CD4-positive, alpha-beta T cell treated with Interleukin-10 for 1 hour (primary cell): ENCODE data around the gene HS3ST1.
A peak's percentile ranks its signal among the peaks of the same experiment; 100 is the strongest.

Experiments used
- DNase-seq: peaks from one replicate; pipeline ENCODE4 v3.0.0-alpha.2; 2020

The HS3ST1 gene

DNA sequence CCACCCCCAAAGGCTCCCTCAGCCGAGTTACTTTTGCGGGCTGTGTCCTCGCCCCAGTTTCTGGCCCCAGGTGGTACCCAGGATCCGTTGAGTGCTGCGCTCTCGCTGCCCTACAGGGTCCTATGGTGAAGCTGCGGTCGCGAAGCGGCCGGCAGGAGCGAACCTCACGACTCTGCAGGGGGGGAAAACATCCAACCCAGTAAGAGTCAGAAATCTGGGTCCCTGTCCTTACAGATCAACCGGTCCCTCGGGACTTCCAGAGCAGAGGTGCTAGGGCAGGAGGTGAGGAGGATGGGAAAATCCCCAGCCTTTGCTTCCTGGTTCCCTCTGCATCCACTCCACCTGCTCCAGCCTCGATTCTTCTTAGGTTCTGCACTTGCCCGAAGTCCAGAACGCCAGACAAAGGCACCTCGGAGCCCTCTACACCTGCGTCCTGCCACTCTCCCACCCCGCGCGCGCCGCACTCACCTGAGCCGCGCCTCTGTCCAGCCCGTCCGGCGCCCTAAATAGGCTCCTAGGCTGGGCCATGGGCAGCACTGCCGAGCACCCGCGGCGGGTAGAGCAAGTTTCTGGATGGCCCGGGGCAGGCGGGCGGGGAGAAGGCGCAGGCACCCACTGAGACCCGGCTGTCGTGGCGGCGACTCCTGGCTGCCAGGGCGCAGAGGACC lies at the start of gene HS3ST1:
Gene HS3ST1, minus strand, starts transcription at position 664 of the 668 bp plus-strand sequence. CDS start 28,889 bp downstream, outside the sequence.
- no peak for DNase-seq

- no peak for DNase-seq
These were observed 47.2 kb upstream of the HS3ST1 start for GRCh38 chr4:11475871-11476270.

GRCh38 chr4:11474146-11474545 lies 45.5 kb upstream of the HS3ST1 start:
- DNase-seq, result no peak

DNA sequence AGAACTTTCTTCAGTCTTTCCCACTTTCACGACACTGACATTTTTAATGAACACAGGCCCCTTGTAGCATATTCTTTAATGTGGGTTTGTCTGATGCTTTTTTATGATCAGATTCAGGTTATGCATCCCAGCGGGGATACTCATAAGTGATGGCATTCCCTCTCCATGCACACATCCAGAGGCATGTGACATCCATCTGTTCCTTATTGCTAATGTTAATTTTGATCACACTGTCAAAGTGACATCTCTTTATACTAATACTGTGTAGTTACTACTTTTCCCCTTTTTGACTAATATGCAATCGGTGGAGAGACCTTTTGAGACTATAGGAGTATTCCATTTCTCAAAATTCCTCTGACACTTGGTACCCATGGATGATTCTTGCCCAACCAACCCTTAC lies 43.8 kb upstream of the HS3ST1 start:
- DNase-seq, result no peak

GRCh38 chr4:11471618-11472017 lies 42.9 kb upstream of the HS3ST1 start:
- DNase-seq, result peak; percentile 80

GRCh38 chr4:11471046-11471441 lies 42.4 kb upstream of the HS3ST1 start:
- DNase-seq, result peak; percentile 7

GRCh38 chr4:11470438-11471045 lies 41.8 kb upstream of the HS3ST1 start:
- no peak for DNase-seq

DNA sequence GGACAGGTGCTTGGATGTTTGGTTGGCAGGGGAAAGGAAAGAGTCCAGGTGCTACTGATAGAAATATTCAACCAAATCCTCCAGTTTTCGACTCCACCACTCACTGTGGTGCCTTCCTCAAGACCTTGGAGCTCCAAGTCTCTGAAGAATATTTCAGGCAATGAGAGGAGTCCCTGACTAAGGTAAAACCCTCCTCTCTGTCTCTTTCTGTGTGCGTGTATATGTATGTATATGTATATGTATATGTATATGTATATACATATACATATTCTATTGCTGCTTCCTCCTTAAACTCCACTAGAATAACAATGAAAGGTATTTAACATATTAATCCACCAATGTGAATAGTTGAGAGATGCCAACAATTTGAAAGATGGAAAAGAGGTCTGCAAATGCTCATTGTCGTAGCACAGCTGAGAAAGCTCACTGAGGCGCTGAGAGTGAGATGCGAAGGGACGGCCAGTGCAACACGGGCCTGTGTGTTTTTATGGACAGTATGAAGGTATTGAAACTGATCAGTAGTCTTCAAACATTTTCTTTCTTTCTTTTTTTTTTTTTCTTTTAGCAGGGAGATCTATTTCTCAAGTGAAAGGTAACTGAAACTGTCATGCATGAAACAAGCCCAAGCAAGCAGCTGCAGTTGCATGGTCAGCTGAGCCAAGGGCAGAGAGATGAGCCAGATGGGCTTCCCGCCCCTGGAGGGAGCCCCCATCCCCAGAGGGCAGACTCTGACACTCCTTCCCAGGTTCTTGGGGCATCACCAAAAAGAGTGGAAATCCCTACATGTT lies 41.1 kb upstream of the HS3ST1 start:
- no peak for DNase-seq

GRCh38 chr4:11468901-11469300 lies 40.2 kb upstream of the HS3ST1 start:
- no peak for DNase-seq

- DNase-seq, result no peak
These were observed 39.2 kb upstream of the HS3ST1 start for GRCh38 chr4:11467931-11468330.

GRCh38 chr4:11463707-11464106 lies 35.0 kb upstream of the HS3ST1 start:
- no peak for DNase-seq

- no peak for DNase-seq
These were observed 27.7 kb upstream of the HS3ST1 start for GRCh38 chr4:11456401-11456800.

DNA sequence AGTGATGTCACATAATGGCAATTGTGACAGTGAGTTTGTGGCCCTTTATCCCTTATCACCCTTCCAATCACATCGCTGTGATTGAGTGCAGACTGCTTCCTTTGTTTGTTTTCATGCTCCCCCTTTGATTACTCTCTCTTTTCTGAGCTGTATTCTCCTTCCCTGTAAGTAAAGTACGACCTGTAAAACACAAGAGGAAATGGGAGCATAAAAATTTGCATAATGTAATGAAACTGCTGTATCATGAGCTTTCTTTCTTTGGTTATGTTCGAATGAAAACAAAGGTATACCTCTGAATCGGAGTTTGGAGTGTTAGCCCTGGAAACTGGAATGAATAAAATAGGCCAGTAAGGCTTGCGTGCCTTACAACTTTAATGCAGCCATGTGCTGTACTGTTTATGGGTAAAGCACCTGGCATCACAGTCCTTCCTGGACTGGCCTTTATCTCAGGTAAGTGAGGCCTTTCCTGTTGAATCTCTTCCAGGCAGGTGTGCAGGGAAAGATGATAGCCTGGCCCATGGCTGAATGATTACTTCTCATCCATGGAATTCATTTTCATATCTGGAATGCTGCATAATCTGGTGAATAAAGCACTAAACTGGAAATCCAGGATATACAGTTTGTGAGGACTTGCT lies 26.6 kb upstream of the HS3ST1 start:
- DNase-seq, result no peak

DNA sequence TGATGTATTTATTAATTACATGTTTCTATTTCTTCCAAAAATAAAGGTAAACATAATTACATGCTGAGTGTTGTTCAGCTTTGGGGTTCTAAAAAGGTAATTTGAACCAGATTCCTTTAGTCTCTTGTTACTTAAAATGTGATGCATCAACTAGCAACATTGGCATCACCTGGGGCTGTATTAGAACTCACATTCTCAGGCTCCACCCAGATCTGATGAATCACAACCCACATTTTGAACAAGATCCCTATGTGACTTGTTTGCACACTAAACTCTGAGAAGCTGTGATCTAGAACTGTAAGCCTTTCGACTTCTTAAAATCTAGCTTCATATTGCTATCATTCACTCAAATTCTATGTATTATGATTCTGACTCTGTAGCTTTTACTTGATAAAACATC lies 23.0 kb upstream of the HS3ST1 start:
- no peak for DNase-seq

GRCh38 chr4:11446155-11446811 lies 17.6 kb upstream of the HS3ST1 start:
- DNase-seq, result no peak

GRCh38 chr4:11441194-11441556 lies 12.5 kb upstream of the HS3ST1 start:
- DNase-seq, result no peak

DNA sequence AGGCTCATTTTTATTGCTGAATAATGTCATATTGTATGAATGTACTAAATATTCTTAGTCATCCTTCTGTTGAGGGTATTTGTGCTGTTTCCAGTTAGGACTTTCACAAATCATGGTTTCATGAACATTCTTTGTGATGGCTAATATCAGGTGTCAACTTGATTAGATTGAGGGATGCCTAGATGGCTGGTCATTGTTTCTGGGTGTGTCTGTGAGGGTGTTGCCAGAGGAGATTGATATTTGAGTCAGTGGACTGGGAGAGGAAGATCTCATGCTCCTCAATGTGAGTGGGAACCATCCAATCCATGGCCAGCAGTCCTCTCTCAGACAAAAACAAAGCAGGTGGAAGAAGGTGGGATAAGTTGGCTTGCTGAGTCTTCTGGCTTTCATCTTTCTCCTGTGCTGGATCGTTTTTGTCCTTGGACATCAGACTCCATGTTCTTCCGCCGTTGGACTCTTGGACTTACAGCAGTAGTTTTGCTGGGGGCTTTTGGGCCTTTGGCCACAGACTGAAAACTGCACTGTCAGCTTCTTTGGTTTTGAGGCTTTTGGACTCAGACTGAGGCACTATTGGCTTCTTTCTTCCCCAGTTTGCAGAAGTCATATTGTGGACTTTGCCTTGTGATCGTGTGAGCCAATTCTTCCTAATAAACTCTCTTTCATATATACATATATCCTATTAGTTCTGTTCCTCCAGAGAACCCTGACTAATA lies 11.9 kb upstream of the HS3ST1 start:
- no peak for DNase-seq

DNA sequence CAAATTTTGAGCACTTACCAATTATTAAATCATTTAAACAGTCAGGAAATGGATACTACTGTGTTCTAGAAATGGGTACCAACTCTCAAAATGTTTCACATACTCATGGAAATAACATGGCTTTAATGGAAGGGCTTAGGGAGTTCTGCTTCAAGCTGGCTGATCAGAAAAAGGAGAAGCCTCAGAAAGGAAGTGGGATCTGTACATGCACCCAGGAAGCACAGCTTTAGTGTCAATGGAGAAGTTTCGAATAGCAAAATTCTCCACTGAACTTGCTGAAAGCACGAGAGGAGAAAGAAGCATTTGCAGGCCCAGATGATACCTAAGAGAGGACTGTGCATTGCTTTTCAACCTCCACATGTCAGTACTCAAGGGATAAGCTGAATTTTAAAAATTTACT lies 11.1 kb upstream of the HS3ST1 start:
- DNase-seq, result no peak

DNA sequence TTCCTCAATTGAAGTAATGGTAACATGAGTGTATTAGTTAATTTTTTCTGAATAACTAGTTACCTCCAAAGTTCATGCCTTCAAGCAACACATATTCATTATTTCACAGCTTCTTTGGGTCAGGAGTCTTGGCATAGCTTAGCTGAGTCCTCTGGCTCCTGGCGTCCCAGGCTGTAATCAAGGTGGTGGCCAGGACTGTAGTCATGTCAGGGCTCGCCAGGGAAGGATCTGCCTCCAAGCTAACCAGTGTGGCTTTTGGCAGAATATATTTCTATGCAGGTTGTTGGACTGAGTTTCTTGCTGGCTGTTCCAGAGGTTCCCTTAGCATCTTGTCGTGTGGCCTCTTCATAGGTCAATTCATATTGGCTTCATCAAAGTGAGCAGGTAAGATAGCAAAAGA lies 10.0 kb upstream of the HS3ST1 start:
- no peak for DNase-seq

DNA sequence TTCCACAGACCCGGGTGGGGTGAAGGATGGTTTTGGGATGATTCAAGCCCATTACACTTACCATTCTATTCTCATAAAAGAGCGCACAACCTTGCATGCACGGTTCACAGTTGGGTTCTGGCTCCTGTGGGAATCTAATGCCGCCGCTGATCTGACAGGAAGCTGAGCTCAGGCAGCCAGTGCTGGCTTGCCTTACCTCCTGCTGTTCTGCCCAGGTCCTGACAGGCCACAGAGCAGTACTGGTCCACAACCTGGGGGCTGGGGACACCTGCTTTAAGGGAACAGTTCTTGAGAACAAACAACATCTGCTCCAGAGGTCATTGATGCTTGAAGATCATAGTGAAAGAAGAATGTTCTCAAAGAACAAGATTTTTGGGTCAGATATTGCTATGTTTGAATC lies 8.0 kb upstream of the HS3ST1 start:
- no peak for DNase-seq

- no peak for DNase-seq
These were observed 7.4 kb upstream of the HS3ST1 start for GRCh38 chr4:11436084-11436483.

- no peak for DNase-seq
These were observed 6.9 kb upstream of the HS3ST1 start for GRCh38 chr4:11435557-11435956.

DNA sequence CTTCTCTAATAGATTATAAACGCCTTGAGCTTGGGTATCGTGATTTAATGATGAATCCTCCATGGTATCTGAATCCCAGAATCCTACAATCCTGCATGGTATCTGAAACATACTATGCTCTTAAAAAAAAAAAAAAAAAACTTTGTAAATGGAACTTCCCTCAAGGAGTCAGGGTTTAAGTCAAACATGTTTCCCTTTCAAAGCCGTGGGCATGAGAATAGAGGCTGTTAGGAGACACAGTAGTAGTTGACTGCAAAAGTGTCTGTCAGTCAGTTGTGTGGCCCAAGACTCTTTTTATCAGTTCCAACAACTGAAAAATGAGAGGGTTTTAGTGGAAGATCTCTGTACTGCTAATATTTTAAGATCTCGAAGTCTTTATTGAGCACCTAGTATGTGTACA lies 2.4 kb upstream of the HS3ST1 start:
- no peak for DNase-seq
